Retinal pigment epithelial cell (primary cell): ENCODE results near the gene ZNF69.
"Not testable (repeated sequence)": the region's sequence is repeated elsewhere in the genome, so short reads cannot be mapped to it uniquely, and the experiment has no call there.

Experiments
- DNase-seq: peaks from one replicate; pipeline ENCODE4 v3.0.0-alpha.2; 2010; ENCODE audit warnings: low read depth
- H3K4me3 ChIP-seq: 2 replicates; pipeline ENCODE4 v1.5.1; 2011; ENCODE audit warnings: mild to moderate bottlenecking, low read length, control low read depth, moderate library complexity
- CTCF ChIP-seq: conservative IDR thresholded peaks from 2 replicates; pipeline ENCODE4 v1.5.1; 2011; ENCODE audit warnings: low read depth, low read length, control low read depth, inconsistent platforms

The ZNF69 gene

GRCh38 chr19:11931513-11931912 lies 43.9 kb downstream of the ZNF69 start:
- H3K4me3 ChIP-seq, result no peak overlapping the region
- DNase-seq, result no peak
- no peak for TF ChIP-seq CTCF

- DNase-seq, H3K4me3 ChIP-seq: not testable (repeated sequence)
Observed at GRCh38 chr19:11935829-11936228, 48.2 kb downstream of the ZNF69 start.

GRCh38 chr19:11938383-11938782 lies 50.8 kb downstream of the ZNF69 start:
- H3K4me3 ChIP-seq, DNase-seq: not testable (repeated sequence)

- not testable (repeated sequence) for DNase-seq, H3K4me3 ChIP-seq
Observed at GRCh38 chr19:11941361-11941887, 53.8 kb downstream of the ZNF69 start.

GRCh38 chr19:11942008-11942842 lies 54.6 kb downstream of the ZNF69 start:
- no peak for TF ChIP-seq CTCF
- H3K4me3 ChIP-seq, result no peak overlapping the region
- DNase-seq, result no peak

GRCh38 chr19:11942843-11943108 lies 55.2 kb downstream of the ZNF69 start:
- H3K4me3 ChIP-seq, result no peak overlapping the region
- no peak for DNase-seq
- TF ChIP-seq CTCF, result no peak

GRCh38 chr19:11944656-11945055 lies 57.1 kb downstream of the ZNF69 start:
- no peak overlapping the region for H3K4me3 ChIP-seq
- no peak for DNase-seq
- TF ChIP-seq CTCF, result no peak

GRCh38 chr19:11948646-11949045 lies 61.1 kb downstream of the ZNF69 start:
- DNase-seq, result no peak
- no peak for TF ChIP-seq CTCF
- H3K4me3 ChIP-seq, result no peak overlapping the region

GRCh38 chr19:11949201-11949600 lies 61.6 kb downstream of the ZNF69 start:
- TF ChIP-seq CTCF, result no peak
- no peak overlapping the region for H3K4me3 ChIP-seq
- no peak for DNase-seq

- H3K4me3 ChIP-seq, DNase-seq: not testable (repeated sequence)
Observed at GRCh38 chr19:11949614-11950080, 62.1 kb downstream of the ZNF69 start.
